Muscle of leg (tissue), 11 donors: Measurements from ENCODE around the gene SLC6A20. TPM values are rescaled to one million over a fixed set of nuclear protein-coding genes. Genes with fewer than 3 reads are reported as not detected.

Source experiments
- DNase-seq: peaks from one replicate; pipeline ENCODE4 v3.0.0; 2013
- H3K27ac ChIP-seq: one replicate; pipeline ENCODE4 v1.5.1; 2013; ENCODE audit warnings: mild to moderate bottlenecking, low read length, control low read depth
- H3K27me3 ChIP-seq: one replicate; pipeline ENCODE4 v1.6.1; 2013; ENCODE audit warnings: low read length; ENCODE audit not compliant: control insufficient read depth, insufficient read depth
- H3K36me3 ChIP-seq: one replicate; pipeline ENCODE4 v1.6.1; 2013; ENCODE audit warnings: low read length; ENCODE audit not compliant: control insufficient read depth, insufficient read depth
- H3K4me1 ChIP-seq: one replicate; pipeline ENCODE4 v1.6.1; 2013; ENCODE audit warnings: low read length; ENCODE audit not compliant: control insufficient read depth, insufficient read depth
- H3K4me3 ChIP-seq: one replicate; pipeline ENCODE4 v1.5.1; 2013; ENCODE audit warnings: low read length, control low read depth
- H3K9me3 ChIP-seq: replicated peaks from 2 replicates; pipeline ENCODE4 v1.6.1; 2013; ENCODE audit warnings: low read depth, low read length; ENCODE audit not compliant: control insufficient read depth
- WGBS: methylation state at CpG from one replicate; pipeline ENCODE4 v1.1.5; 2013; ENCODE audit warnings: missing lambda C conversion rate; ENCODE audit not compliant: insufficient coverage; 5-methylcytosine and 5-hydroxymethylcytosine counted together
- polyA plus RNA-seq, 8 donors: library from polyadenylated mRNA; unstranded; fragments of 120-200 nt; gene quantifications; one replicate each; pipeline versions ENCODE4 v1.2.1 to v1.2.3, GENCODE V29; 2013; ENCODE audit warnings: inconsistent platforms in 1 of 8, low replicate concordance in 1 of 8; ENCODE audit not compliant: insufficient read length in 8 of 8, insufficient read depth in 1 of 8
- total RNA-seq: library from RNA; stranded (reverse); fragments of 120-200 nt; gene quantifications from one replicate; pipeline ENCODE4 v1.2.4, GENCODE V29; 2013

Gene SLC6A20
- total and polyA plus RNA-seq, 9 donors = 0.09 to 8.4 (median 0.28) TPM

DNA sequence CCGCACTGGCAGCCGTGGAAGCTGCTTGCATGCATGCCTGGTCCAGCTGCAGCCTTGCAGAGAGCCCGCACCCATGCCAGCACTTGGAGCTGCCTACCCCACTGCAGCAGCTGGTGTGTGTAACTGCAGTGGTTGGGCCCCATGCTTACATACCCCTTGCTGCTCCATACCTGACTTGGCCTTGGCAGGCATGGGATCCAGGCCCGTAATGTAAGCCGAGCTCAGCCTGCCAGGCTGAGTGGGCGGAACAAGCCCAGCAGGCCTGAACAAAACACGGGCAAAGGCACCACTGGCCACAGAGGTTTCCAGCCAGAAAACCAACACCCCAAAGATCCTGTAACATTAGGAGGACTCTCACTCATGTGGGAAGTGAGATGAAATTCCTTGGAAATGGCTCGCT is 48.3 kb downstream of the SLC6A20 start:
- H3K4me3 ChIP-seq = no peak overlapping the region
- 100% methylated on average over 2 of the region's 8 CpGs for WGBS
- DNase-seq = no peak

DNA sequence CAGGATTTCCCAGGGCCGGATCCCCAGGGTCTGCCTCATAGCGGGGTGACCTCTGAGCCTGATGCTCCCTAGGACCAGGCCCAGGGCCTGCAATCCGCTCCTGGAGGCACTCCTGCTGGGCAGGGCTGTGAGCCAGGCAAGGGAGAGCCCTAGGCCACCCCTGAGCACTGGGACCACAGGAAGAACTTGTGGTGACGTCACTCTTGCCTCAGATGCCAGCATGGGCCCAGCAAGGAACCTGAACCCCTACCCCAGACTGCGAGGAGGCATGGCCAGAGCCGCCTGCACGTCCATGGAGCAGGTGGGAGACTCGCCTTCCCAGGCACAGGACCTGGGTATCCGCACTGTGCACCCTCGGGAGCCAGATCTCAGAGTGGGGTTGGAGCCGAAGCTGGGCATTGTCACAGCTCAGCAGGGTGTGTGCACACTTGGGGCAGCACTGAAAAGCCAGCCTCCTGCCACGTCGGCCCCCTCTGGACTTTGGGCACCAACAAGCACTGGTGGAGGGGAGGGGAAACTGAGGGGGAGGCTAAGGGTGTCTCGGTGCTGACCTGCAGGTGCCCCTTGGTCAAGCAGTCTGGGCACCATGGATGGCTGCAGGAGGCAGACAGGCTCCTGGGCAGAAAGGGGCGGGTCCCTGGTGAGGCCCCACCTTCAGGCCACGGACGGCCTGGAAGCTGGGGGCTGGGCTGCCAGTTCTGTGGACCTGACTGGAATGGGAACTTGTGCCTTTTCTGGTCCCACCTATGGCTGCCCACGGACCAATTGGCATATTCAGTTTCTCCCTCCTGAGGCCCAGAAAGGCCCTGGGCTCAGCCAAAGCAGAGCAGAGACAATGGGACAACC is 49.3 kb downstream of the SLC6A20 start:
- H3K4me1 ChIP-seq = no peaks in the 10 kb centered on the region

More for the DNA sequence above, 48.3 kb downstream of the SLC6A20 start:
- Histone ChIP-seq H3K27me3 (no peaks in the 10 kb centered on the region), H3K9me3 (no peaks in the 10 kb centered on the region), H3K36me3 (peaks cover 32% of the 10 kb centered on the region), H3K4me1 (no peaks in the 10 kb centered on the region), H3K27ac (no peak overlapping the region)

DNA sequence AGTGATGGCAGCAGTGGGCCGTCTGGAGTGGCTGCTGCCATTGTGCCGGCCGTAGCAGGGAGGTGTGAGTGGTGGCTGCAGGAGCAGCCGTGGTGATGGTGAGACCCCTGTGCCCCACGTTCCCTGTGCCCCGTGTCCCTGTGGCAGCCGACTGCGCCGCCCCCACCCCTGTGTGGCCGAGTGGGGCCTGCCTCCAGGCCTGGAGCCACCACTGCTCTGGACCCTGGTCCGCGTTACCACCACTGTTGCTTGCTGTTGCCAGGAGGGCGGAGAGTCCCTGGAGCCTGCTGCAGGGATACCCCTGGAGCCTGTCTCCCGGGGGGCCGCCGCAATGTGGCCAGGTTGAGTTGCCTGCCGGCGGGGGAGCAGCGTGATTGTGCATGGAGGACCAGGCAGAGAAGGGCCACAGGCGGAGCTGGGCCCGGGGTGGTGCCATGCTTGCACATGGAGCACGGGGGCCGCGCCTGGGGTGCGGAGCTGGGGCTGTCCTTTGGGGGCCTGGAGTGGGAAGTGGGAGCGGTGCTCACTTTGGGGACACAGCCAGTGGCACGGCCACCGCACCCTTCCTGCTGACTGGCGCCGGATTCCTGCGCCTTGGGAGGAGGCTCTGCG is 50.1 kb downstream of the SLC6A20 start:
- peaks cover 41% of the 10 kb centered on the region for H3K36me3 ChIP-seq
- H3K9me3 ChIP-seq = no peaks in the 10 kb centered on the region
- H3K4me3 ChIP-seq = no peak overlapping the region
- H3K4me1 ChIP-seq = no peaks in the 10 kb centered on the region
- DNase-seq = no peak
- no peak overlapping the region for H3K27ac ChIP-seq
- WGBS = 88% methylated on average over 31 of the region's 32 CpGs
- no peaks in the 10 kb centered on the region for H3K27me3 ChIP-seq

More for the DNA sequence above, 49.3 kb downstream of the SLC6A20 start:
- H3K4me3 ChIP-seq = no peak overlapping the region
- H3K36me3 ChIP-seq = peaks cover 38% of the 10 kb centered on the region
- H3K9me3 ChIP-seq = no peaks in the 10 kb centered on the region
- WGBS = 87% methylated on average over 17 of the region's 18 CpGs
- no peaks in the 10 kb centered on the region for H3K27me3 ChIP-seq
- no peak for DNase-seq
- no peak overlapping the region for H3K27ac ChIP-seq

DNA sequence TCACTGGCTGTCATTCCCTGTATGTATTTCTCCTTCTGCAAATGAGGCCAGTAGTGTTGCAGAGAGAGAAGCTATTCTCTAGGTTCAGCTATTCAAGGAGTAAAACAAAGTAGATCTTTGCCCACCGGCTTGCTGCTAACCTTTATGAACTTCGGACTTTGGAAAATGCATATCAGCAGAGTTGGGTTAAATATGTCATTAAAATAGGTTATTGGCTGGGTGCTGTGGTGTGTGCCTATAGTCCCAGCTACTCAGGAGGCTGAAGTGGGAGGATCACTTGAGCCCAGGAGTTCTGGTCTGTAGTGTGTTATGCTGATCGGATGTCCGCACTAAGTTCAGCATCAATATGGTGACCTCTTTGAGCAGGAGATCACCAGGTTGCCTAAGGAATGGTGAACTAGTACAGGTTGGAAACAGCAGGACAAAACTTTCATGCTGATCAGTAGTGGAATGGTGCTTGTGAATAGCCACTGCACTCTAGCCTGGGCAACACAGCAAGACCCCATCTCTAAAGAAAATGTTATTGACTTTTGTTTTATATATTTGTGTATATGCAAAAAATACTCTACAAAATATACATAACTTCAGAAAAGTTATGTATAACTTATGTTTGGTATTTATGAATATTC is 53.8 kb downstream of the SLC6A20 start:
- no peak for DNase-seq
- H3K9me3 ChIP-seq = no peaks in the 10 kb centered on the region
- H3K36me3 ChIP-seq = peaks cover 60% of the 10 kb centered on the region
- 95% methylated on average over 4 of the region's 4 CpGs for WGBS
- H3K27me3 ChIP-seq = no peaks in the 10 kb centered on the region
- no peak overlapping the region for H3K27ac ChIP-seq
- no peaks in the 10 kb centered on the region for H3K4me1 ChIP-seq
- H3K4me3 ChIP-seq = no peak overlapping the region

DNA sequence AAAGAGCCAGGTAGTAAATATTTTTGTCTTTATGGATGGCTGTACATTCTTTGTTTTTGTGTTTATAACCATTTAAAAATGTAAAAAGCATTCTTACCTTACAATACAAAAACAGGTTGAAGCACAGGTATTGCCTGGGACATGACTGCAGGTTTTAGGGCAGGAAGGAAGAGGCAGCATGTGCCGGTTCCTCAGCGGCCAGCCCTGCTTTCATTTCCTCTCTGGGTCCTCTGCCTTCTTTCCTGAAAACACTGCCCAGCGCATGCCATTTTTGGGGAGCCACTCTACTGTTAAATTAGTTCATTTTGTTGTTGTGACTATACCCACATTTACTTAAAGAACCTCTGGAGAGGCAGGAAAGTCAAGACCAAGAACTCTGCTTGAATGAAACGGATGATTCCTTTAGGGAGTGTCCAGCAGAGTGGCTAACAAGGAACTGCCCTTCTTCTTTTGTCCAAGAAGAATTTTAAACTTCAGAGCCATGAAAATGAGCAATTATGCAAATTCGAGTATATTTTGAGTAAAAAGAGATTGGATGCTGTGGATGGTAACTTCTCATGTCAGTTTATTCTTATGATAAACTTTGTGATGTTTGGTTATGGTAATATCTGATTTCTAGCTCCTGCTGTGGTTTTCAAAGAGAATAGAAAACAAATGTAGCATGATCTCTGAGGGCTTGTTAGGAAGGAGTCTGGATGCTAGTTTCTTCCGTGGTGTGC is 54.4 kb downstream of the SLC6A20 start:
- H3K4me1 ChIP-seq = no peaks in the 10 kb centered on the region
- H3K36me3 ChIP-seq = peaks cover 62% of the 10 kb centered on the region
- no peaks in the 10 kb centered on the region for H3K9me3 ChIP-seq
- no peak overlapping the region for H3K4me3 ChIP-seq
- DNase-seq = no peak
- no peaks in the 10 kb centered on the region for H3K27me3 ChIP-seq
- 56% methylated on average over 2 of the region's 6 CpGs for WGBS
- H3K27ac ChIP-seq = no peak overlapping the region

DNA sequence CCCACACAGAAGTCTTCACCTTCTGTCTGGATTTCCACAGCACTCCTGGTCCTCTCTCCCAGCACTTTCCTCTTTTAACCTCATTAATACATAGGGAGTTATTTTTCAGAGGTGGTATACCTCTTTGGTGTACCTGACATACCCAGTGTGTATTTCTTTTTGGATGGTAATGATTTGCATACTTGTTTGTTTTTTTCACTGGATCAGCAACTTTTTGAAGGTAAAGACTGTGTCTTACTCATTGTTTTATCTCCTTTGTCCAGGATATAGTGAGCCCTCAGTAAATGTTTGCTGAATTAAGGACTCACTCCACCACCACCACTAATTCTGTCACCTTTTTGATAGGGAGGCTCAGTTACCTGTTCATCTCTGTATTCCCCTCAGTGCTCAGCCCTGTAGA is 55.1 kb downstream of the SLC6A20 start:
- no peak for DNase-seq

DNA sequence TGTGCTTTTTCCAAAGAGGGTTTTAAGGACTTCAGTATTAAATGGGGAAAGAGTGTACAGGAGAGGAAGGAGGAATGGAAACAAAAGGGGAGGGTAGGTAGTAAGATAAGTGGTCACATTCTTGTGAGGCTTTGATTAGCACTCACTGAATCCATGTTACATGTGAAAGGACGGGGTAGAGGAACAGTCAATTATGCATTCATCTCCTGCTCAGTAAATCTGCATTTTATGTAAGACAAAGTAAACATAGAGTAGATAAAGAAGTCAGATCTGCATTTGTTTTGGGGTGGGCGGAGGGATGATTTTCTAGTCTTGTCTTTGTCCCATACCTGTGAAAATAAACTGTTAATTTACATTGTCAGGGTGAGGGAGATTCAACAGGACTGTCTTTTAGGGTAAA is 56.3 kb downstream of the SLC6A20 start:
- Histone ChIP-seq H3K27ac (no peak overlapping the region), H3K9me3 (no peaks in the 10 kb centered on the region), H3K4me3 (no peak overlapping the region), H3K27me3 (no peaks in the 10 kb centered on the region), H3K36me3 (peaks cover 56% of the 10 kb centered on the region), H3K4me1 (no peaks in the 10 kb centered on the region)
- WGBS = 100% methylated on average over 1 of the region's 2 CpGs
- DNase-seq = no peak

More for the DNA sequence above, 55.1 kb downstream of the SLC6A20 start:
- Histone ChIP-seq H3K27ac (no peak overlapping the region), H3K9me3 (no peaks in the 10 kb centered on the region), H3K4me1 (no peaks in the 10 kb centered on the region), H3K36me3 (peaks cover 62% of the 10 kb centered on the region), H3K27me3 (no peaks in the 10 kb centered on the region), H3K4me3 (no peak overlapping the region)

DNA sequence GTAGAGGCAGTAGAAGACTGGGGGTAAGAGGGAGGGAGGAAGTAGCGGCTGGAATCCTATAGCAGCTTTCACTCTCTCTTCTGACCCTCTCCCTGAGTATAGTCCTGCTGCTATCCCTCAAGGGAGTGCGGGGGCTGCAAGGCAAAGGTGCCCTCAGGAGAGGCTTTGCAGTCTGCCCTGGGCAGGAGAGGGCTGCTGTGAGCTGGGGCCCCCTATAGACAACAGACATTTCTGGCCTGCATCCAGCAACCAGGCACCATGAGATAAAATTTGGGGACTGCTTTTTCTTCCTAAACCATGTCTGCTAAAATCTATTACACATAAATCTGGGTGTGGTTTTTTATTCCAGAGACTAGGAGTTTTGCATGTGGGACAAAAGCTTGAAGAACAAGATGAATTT is 59.1 kb downstream of the SLC6A20 start:
- peaks cover 50% of the 10 kb centered on the region for H3K36me3 ChIP-seq
- no peaks in the 10 kb centered on the region for H3K27me3 ChIP-seq
- no peaks in the 10 kb centered on the region for H3K9me3 ChIP-seq
- no peaks in the 10 kb centered on the region for H3K4me1 ChIP-seq
- no peak overlapping the region for H3K27ac ChIP-seq
- WGBS = 78% methylated on average over 1 of the region's 2 CpGs
- H3K4me3 ChIP-seq = no peak overlapping the region
- no peak for DNase-seq

DNA sequence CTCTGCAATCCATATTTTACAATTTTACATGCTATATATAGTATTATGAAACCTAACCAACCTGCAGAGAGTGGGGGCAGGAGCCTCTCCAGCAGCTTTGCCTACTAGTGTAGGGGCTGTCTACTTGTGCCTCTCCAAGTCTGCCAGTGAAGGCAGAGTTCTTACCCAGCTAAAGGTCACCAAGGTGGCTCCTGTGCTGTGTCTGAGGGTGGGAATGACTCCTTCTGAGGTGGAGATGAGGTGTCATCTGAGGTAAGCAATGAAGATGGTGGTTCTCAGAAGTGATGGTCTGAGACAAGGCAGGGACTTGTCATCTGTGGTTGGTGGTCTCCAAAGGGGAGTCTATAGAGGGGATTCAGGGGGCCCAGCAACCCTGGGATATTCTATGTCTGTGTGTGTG is 59.6 kb downstream of the SLC6A20 start:
- Histone ChIP-seq H3K36me3 (peaks cover 47% of the 10 kb centered on the region), H3K4me1 (no peaks in the 10 kb centered on the region), H3K4me3 (no peak overlapping the region), H3K27me3 (no peaks in the 10 kb centered on the region), H3K9me3 (no peaks in the 10 kb centered on the region), H3K27ac (no peak overlapping the region)
- no peak for DNase-seq
